Prostate gland (tissue), 2 donors: ENCODE data around the gene SMYD3. TPM values are rescaled to one million over a fixed set of nuclear protein-coding genes. Genes with fewer than 3 reads are reported as not detected.

Experiments
- DNase-seq: peaks from one replicate; pipeline ENCODE4 v3.0.0-alpha.2; 2019; ENCODE audit warnings: low spot score
- H3K27ac ChIP-seq, 2 donors: fragments of 200-600 bp; sonication (generic); 2 replicates each; pipeline ENCODE4 v1.5.1; 2017 to 2019
- H3K27me3 ChIP-seq: fragments of 200-600 bp; sonication (generic); replicated peaks from 2 replicates; pipeline ENCODE4 v1.5.1; 2019; ENCODE audit not compliant: insufficient read depth
- H3K36me3 ChIP-seq, 2 donors: fragments of 200-600 bp; sonication (generic); 1 replicate in 1 of 2; 2 replicates in 1 of 2; pipeline versions ENCODE4 v1.5.1 to v1.8.1; 2017 to 2019
- H3K4me1 ChIP-seq: fragments of 200-600 bp; sonication (generic); replicated peaks from 2 replicates; pipeline ENCODE4 v1.5.1; 2019
- H3K4me3 ChIP-seq, 2 donors: fragments of 200-600 bp; sonication (generic); 2 replicates each; pipeline ENCODE4 v1.5.1; 2017 to 2019
- H3K9me3 ChIP-seq: fragments of 200-600 bp; sonication (generic); 2 replicates; pipeline ENCODE4 v1.5.1; 2017
- CTCF ChIP-seq, 4 experiments: fragments of 200-600 bp in 2 of 4; fragments of 450-650 bp in 2 of 4; sonication (generic) in 2 of 4; IDR thresholded peaks; 1 replicate in 3 of 4; 2 replicates in 1 of 4; pipeline ENCODE4 v1.5.1; 2016 to 2019; ENCODE audit warnings: antibody characterized with exemption in 4 of 4, mild to moderate bottlenecking in 2 of 4, moderate library complexity in 2 of 4
- POLR2A ChIP-seq: fragments of 450-650 bp; IDR thresholded peaks from one replicate; pipeline ENCODE4 v1.6.1; 2016; ENCODE audit warnings: antibody characterized with exemption, mild to moderate bottlenecking
- POLR2AphosphoS5 ChIP-seq: sonication (generic); formaldehyde crosslinking; IDR thresholded peaks from one replicate; pipeline ENCODE4 v1.6.1; 2017; ENCODE audit warnings: antibody characterized with exemption
- WGBS: methylation state at CpG from one replicate; pipeline ENCODE4 v1.1.5; 2018; 5-methylcytosine and 5-hydroxymethylcytosine counted together
- intact Hi-C: fragments of 100-400 bp; cut with DNase I; formaldehyde crosslinking; loops from one replicate; pipeline ENCODE4 v1.14.2; 2022
- total RNA-seq, 2 donors: library from RNA; depleted of rRNA; stranded (reverse); fragments of >200 nt; gene quantifications; one replicate each; pipeline ENCODE4 v1.1.0, GENCODE V29; 2016

The SMYD3 gene
- total RNA-seq, 2 donors from 2014 or later = 19.8 to 23.9 TPM

- no peak for TF ChIP-seq CTCF (IDR thresholded peaks at IDR 0.05)
- no peak for TF ChIP-seq POLR2A
- TF ChIP-seq POLR2AphosphoS5 = no peak
- no peaks in the 10 kb centered on the region for H3K9me3 ChIP-seq
- intact Hi-C loops = no loop called here
- DNase-seq = no peak
- 77% methylated on average over 5 of the region's 5 CpGs for WGBS
- no peaks in the 10 kb centered on the region for H3K4me1 ChIP-seq
- no peak overlapping the region for H3K27ac ChIP-seq
- H3K4me3 ChIP-seq = no peak overlapping the region
- H3K27me3 ChIP-seq = no peaks in the 10 kb centered on the region
- no peaks in the 10 kb centered on the region for H3K36me3 ChIP-seq
These were observed 630.5 kb downstream of the SMYD3 start for GRCh38 chr1:245876586-245876985.

GRCh38 chr1:245875581-245876261 lies 631.4 kb downstream of the SMYD3 start:
- Histone ChIP-seq H3K36me3 (no peaks in the 10 kb centered on the region), H3K9me3 (no peaks in the 10 kb centered on the region), H3K27ac (no peak overlapping the region), H3K27me3 (no peaks in the 10 kb centered on the region), H3K4me1 (no peaks in the 10 kb centered on the region), H3K4me3 (no peak overlapping the region)
- intact Hi-C loops = no loop called here
- no peak for TF ChIP-seq CTCF (IDR thresholded peaks at IDR 0.05)
- TF ChIP-seq POLR2AphosphoS5 = no peak
- no peak for TF ChIP-seq POLR2A
- WGBS = 71% methylated on average over 4 of the region's 4 CpGs
- DNase-seq = no peak

- no peaks in the 10 kb centered on the region for H3K27me3 ChIP-seq
- TF ChIP-seq POLR2A (no peak), POLR2AphosphoS5 (peak; percentile 86)
- no peaks in the 10 kb centered on the region for H3K4me1 ChIP-seq
- no peaks in the 10 kb centered on the region for H3K9me3 ChIP-seq
- no peak overlapping the region for H3K4me3 ChIP-seq
- intact Hi-C loops = loop anchor here (5.0 kb wide), 1 partner anchor 127 kb away; no protein-coding TSS in a partner anchor
- WGBS = 13% methylated on average over 12 of the region's 12 CpGs
- peak overlapping the region in 1 of 2 donors; percentile 2 for H3K27ac ChIP-seq
- DNase-seq = peak; percentile 84
- no peaks in the 10 kb centered on the region for H3K36me3 ChIP-seq
These were observed 632.0 kb downstream of the SMYD3 start for GRCh38 chr1:245874942-245875580.

GRCh38 chr1:245873883-245874671 lies 633.0 kb downstream of the SMYD3 start:
- TF ChIP-seq CTCF (IDR thresholded peaks at IDR 0.05) (no peak), POLR2A (no peak), POLR2AphosphoS5 (no peak)
- Histone ChIP-seq H3K4me3 (no peak overlapping the region), H3K36me3 (no peaks in the 10 kb centered on the region), H3K27me3 (no peaks in the 10 kb centered on the region), H3K9me3 (no peaks in the 10 kb centered on the region), H3K4me1 (no peaks in the 10 kb centered on the region), H3K27ac (no peak overlapping the region)
- no peak for DNase-seq
- 69% methylated on average over 7 of the region's 7 CpGs for WGBS
- intact Hi-C loops = loop anchor here (5.0 kb wide), 1 partner anchor 128 kb away; no protein-coding TSS in a partner anchor

GRCh38 chr1:245873068-245873467 lies 634.0 kb downstream of the SMYD3 start:
- no peaks in the 10 kb centered on the region for H3K9me3 ChIP-seq

More at GRCh38 chr1:245873068-245873467, 634.0 kb downstream of the SMYD3 start:
- intact Hi-C loops = loop anchor here (5.0 kb wide), 1 partner anchor 129 kb away; no protein-coding TSS in a partner anchor
- WGBS = 96% methylated on average over 1 of the region's 1 CpG
- H3K27me3 ChIP-seq = no peaks in the 10 kb centered on the region
- no peak overlapping the region for H3K4me3 ChIP-seq
- TF ChIP-seq POLR2A (no peak), CTCF (IDR thresholded peaks at IDR 0.05) (no peak), POLR2AphosphoS5 (no peak)
- no peak overlapping the region for H3K27ac ChIP-seq
- no peaks in the 10 kb centered on the region for H3K4me1 ChIP-seq
- no peak for DNase-seq
- H3K36me3 ChIP-seq = no peaks in the 10 kb centered on the region
